ENCODE data around the gene VAV3.
"Not testable (repeated sequence)": the region's sequence is repeated elsewhere in the genome, so short reads cannot be mapped to it uniquely, and the experiment has no call there.

VAV3 gene, protein sequence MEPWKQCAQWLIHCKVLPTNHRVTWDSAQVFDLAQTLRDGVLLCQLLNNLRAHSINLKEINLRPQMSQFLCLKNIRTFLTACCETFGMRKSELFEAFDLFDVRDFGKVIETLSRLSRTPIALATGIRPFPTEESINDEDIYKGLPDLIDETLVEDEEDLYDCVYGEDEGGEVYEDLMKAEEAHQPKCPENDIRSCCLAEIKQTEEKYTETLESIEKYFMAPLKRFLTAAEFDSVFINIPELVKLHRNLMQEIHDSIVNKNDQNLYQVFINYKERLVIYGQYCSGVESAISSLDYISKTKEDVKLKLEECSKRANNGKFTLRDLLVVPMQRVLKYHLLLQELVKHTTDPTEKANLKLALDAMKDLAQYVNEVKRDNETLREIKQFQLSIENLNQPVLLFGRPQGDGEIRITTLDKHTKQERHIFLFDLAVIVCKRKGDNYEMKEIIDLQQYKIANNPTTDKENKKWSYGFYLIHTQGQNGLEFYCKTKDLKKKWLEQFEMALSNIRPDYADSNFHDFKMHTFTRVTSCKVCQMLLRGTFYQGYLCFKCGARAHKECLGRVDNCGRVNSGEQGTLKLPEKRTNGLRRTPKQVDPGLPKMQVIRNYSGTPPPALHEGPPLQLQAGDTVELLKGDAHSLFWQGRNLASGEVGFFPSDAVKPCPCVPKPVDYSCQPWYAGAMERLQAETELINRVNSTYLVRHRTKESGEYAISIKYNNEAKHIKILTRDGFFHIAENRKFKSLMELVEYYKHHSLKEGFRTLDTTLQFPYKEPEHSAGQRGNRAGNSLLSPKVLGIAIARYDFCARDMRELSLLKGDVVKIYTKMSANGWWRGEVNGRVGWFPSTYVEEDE

DNA sequence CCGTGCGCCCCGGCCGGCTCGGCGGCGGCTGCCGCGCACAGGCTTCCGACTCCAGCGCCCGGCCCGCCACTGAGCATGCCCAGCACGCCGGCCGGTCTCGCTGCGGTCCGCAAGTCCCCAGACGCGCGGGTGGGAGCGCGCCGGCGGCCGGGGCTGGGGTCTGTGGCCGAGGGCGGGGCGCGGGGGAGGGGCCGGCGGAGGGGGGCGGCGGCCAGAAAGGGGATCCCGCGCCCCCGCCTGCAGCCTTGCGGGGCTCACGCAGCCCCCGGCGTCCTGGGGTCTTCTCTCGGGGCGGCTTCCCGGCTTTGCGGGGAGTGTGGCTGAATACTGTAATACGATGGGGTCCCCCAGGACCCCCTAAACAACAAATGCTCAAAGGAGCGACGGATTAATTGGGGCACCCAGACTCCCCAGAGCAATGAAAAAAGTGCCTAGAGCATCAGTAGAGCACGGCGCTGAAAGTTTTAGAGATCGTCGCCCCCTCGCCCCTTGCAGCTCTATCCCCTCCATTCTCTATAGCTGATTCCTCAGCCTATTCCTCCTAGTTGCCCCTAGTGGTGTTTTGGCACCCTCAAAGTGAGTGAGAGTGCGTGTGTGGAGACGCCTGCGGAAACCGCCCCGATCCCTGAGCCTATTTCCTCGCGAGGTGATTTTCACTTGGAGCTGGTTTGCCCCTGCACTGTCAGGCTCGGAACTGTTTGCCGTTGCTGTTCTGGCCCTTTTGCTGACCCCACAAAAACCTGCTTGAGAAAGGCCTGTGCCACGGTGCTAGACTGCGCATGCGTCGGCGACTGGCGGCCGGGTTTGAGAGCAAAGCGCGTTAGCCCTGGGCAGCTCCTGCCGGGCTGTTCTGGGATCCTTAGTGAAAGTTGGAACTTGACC, at the start of gene VAV3:
VAV3 (minus strand) TSS at position 71 of the 882 bp plus-strand sequence. CDS start 311 bp downstream, outside the sequence.
- peak; percentile 13 for DNase-seq

GRCh38 chr1:108012553-108012952, 47.6 kb upstream of the VAV3 start:
- no peak for DNase-seq

DNA sequence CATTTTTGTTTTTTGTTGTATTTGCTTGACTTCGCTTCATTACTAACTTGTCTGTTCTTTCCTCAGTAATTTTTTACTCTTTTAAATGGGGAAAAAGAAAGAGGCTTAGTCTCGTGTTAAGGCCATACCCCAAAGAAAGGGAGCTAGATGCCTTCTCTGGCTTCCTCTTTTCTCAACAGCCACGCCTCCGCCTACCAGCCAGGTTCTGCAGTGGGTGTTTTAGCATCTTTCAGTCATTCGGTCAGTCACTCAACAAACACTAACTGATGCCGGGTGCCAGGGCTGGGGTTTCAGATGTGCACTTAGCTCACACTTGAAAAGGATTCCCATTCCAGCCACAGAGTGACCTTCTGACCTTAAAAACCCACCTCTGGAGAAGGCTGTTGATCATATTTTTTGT, 46.3 kb upstream of the VAV3 start:
- no peak for DNase-seq

DNA sequence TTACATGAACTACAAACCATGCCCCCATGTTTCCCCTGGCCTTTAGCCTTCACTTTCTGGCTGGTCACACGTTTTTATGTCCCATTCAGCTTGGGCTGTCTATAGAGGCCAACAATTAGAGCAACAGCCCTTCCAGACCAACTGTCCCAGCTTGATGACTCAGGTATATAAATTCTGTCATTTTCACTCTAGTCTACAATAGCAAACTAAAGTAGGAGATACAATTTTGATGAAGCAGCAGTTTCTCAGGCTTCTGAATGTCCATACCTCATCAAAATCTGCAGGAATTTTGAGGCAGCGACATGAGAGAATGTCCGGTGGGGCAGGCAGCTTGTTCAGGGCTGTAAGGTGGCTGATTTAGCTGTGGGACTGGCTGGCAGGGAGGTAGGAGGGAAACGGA, 45.6 kb upstream of the VAV3 start:
- no peak for DNase-seq

- DNase-seq, result peak; percentile 11
Measured at GRCh38 chr1:108009603-108010195, 44.7 kb upstream of the VAV3 start.

- no peak for DNase-seq
Measured at GRCh38 chr1:108007531-108007930, 42.6 kb upstream of the VAV3 start.

DNA sequence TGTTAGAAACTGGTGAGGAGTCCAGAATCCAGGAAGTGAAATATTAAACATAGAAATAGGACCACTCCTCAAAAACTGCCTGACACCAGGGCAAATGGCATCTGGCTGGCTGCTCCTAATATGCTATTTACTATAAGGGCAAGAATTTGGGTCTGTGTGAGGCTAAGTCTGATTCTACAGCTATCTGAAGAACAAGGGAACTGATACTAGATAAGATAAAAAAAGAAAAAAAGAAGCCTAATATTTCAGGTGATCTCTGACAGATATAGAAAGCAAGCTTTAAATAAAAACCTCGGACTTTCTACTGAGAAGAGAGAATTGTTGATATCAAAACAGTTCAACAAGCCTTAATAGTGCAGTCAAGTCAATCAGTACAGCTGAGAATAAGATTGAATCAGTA, 42.1 kb upstream of the VAV3 start:
- no peak for DNase-seq

DNA sequence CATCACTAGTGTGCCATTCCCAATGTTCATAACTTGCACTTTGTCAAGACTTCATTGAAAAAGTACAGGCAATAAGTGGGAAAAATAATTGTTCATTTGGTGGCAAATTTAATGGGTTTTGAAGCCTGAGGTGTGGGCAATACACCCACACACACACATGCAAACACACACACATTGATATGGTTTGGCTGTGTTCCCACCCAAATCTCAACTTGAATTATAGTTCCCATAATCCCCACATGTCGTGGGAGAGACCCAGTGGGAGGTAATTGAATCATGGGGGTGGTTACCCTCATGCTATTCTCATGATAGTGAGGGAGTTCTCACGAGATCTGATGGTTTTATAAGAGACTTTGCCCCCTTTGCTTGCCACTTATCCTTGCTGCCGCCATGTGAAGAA, 39.9 kb upstream of the VAV3 start:
- DNase-seq, result not testable (repeated sequence)

- DNase-seq, result no peak
Measured at GRCh38 chr1:108000620-108001111, 35.7 kb upstream of the VAV3 start.

DNA sequence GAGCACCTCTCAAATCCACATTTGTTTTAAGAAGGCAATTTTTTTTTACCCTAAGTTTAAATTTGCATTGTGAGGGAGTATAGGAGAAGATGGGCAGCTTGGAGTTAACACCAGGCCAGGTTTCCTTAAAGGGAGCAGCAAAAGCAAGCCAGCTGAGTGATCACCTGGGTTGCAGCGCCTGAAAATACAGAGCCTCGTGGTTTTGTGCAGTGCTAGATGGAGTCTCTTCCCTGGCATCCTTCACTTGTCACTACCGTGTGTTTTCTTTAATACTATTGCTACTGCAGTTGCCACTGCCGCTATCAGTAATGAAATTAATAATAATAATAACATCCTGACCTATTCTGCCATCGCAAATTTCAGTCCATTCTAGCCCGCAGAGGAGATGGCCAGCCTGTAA, 35.2 kb upstream of the VAV3 start:
- DNase-seq, result no peak

DNA sequence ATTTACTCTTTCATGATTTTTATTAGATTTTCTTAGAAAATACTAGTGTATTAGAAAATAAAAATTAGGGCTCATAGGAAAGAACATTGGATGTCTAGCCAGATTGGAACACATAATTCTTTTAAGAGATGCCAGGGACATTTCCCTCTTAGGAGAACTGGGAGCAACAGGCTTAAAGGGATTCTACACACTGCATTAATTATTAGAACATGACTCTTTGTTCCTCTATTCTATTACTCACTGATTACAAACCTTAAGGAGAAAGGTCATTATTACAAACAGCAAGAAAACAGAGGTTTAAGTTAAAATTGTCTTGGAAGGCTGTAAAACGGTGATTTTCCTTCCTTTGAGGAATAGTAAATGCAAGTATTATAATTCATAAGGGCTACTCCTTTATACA, 32.9 kb upstream of the VAV3 start:
- DNase-seq, result no peak

DNA sequence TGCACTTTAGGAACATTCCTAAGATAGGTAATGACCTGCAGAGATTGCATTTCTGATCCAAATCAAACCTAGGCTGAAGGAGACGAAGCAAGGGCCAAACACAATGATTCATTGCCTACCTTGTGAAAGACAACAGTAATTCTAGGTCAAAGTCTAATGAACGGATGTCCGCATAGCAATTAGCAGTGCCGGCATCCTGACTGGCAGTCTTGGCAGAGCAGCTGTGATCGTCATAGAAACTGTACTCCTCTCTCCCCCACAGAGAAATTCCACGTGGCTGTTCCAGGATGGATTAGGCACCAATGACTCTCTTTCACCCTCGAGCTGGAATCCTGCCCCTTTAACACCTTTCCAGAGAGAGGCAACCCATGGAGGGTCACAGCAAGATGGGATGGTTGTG, 28.9 kb upstream of the VAV3 start:
- no peak for DNase-seq

GRCh38 chr1:107992347-107992746, 27.4 kb upstream of the VAV3 start:
- DNase-seq, result no peak

DNA sequence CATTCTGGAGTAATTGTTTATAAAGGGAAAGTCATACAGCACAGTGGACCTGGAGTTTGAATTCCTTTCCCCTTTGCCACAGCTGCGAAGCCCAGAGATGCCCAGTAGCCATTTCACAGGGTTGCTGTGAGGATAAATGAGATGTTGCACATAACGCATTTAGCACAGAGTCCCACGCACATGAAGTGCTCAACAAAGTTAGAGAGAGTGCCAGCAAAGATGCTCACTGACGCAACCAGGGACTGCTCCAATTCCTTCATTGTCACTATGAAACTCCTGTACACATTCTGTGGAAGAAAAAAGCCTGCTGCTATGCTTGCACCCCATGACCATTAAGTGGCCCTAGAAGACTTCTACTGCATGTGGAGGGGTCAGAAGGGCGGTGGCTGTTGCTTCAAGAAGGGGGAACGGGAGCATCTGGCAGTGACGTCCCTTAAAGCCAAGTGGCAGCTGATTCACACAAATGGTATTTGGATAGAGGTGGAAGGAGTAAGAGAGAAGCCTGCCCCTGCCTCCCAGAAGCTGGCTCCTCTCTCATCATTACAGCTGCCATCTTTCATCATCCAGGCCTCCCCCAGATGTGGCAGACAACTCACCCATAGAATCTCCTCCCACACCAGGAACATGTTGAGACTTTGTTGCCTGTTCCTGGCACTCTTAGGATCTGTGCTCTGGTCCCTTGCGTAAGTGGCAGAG, 26.5 kb upstream of the VAV3 start:
- DNase-seq, result no peak

GRCh38 chr1:107990606-107991005, 25.6 kb upstream of the VAV3 start:
- DNase-seq, result no peak

- DNase-seq, result no peak
Measured at GRCh38 chr1:107981277-107981676, 16.3 kb upstream of the VAV3 start.

GRCh38 chr1:107979926-107980325, 14.9 kb upstream of the VAV3 start:
- DNase-seq, result no peak

DNA sequence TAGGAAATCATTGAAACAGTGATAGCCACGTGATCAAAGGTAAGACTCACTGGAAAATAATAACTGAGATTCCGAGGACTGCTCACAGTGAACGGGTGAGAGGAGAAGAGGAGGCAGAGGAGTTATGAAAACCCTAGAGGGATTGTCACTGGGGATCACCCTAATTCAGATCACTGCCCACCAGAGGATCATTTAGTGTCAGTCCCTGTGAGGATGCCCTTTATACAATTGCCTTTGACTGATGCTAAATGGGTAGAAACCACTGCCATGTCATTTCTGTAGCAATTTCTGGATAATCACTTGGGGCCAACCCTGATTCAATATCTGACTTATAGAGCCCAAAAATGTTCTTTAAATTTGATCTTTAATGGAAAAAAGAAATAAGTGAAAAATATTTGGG, 14.1 kb upstream of the VAV3 start:
- no peak for DNase-seq

DNA sequence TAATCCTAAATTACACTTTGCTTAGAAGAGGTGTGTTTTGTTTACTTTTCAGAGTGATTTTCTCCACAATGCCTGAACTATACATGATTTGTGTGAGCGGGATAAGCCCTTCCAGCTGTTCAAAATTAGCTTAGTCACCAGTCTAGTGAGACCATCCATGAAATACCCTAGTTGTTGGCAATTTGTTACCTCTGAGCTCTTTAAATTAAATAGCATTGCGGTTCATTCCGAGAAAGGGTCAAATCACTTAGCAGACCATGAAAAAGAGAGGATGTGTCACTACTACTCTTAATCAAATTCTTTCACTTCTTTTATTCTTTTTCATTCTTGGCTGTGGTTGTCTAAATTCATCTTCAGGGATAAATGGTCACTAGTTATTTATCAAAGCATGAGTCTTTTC, 11.9 kb upstream of the VAV3 start:
- no peak for DNase-seq

GRCh38 chr1:107976431-107976830, 11.5 kb upstream of the VAV3 start:
- DNase-seq, result no peak

GRCh38 chr1:107975851-107976250, 10.9 kb upstream of the VAV3 start:
- no peak for DNase-seq

- no peak for DNase-seq
Measured at GRCh38 chr1:107974090-107974489, 9.1 kb upstream of the VAV3 start.

Data from 8988T (cell line).